Activated CD8-positive, alpha-beta memory T cell treated with anti-CD3 and anti-CD28 coated beads, Interleukin-2, amount 10 ng/mL, durations not matched to agents 7 days and 5 days (primary cell): Measurements from ENCODE around the gene ZNF487. TPM values are rescaled to one million over a fixed set of nuclear protein-coding genes. Genes with fewer than 3 reads are reported as not detected.
A peak's percentile ranks its signal among the peaks of the same experiment; 100 is the strongest.
"Not testable (repeated sequence)": the region's sequence is repeated elsewhere in the genome, so short reads cannot be mapped to it uniquely, and the experiment has no call there.

Experiments
- ATAC-seq: fragments of 150-1000 bp; cut with Tn5 transposase; one replicate; pipeline ENCODE4 v1.10.0; 2021; ENCODE audit warnings: moderate library complexity
- CTCF ChIA-PET: fragments of 350-600 bp; sonication (Branson Sonifier 250); formaldehyde crosslinking; loops from one replicate; lab custom pipeline; 2021; ENCODE audit warnings: antibody characterized with exemption; lab: Charles Lee
- DNase-seq: peaks from one replicate; pipeline ENCODE4 v3.0.0-alpha.2; 2020
- H3K27ac Mint-ChIP-seq: one replicate; pipeline ENCODE4 v1.8.0; 2021; ENCODE audit warnings: mild to moderate bottlenecking, mixed read lengths
- H3K27me3 Mint-ChIP-seq: one replicate; pipeline ENCODE4 v1.8.0; 2021; ENCODE audit warnings: mixed read lengths
- H3K36me3 Mint-ChIP-seq: one replicate; pipeline ENCODE4 v1.8.0; 2021; ENCODE audit warnings: mild to moderate bottlenecking, mixed read lengths
- H3K4me1 Mint-ChIP-seq: one replicate; pipeline ENCODE4 v1.8.0; 2021; ENCODE audit warnings: mixed read lengths
- H3K4me3 Mint-ChIP-seq: one replicate; pipeline ENCODE4 v1.8.0; 2021; ENCODE audit warnings: mild to moderate bottlenecking, moderate library complexity, mixed read lengths
- H3K9me3 Mint-ChIP-seq: one replicate; pipeline ENCODE4 v1.8.0; 2022; ENCODE audit warnings: low read depth, mixed read lengths
- total RNA-seq, 2 experiments: library from RNA; stranded (reverse); gene quantifications; one replicate each; pipeline ENCODE4 v1.2.3, GENCODE V29; 2021

ZNF487 gene
- total RNA-seq = 1 to 10 TPM; 1.9 to 2.7 TPM

DNA sequence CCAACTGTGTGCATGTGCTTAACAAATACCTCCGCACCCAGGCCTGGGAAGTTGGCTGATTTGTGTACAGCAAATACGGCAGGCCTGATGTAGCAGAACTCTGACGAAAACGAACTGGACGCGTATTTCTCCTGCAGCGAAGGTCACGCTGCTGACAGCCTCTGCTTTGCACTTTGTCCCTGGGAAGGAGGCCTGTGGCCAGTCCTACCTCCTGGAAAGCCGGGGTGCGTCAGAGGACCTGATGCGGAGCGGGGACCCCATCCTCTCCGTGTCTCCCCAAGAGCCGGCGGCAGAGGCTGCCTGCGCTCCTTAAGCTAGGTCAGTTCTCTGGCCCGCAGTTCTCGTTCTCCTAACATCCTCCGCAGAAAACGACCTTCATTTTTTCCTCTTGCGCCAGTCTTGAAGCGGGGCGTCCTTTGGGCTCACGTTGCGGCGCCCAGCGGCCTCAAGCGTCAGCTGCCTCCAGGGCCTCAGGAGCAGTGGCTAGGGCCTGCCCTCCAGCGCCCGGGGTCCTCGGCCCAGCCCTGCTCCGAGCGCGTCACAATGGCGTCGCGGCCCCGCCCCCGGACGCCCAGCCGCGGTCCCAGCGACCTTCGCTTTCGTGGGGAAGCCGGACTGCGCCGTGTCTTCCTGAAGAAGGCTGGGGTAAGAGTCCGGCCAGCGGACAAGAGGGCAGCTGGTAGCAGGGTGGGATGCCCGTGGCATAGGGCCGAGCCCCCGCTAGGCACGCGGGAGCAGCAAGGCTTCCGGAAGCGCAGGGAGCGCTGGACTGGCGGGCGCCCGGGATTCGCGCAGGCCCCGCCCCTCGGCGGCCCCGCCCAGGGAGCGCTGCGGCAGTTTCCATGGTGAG lies at the start of gene ZNF487:
ZNF487 (plus strand) TSS at position 821 of the 850 bp plus-strand sequence. CDS start 38,703 bp downstream, outside the sequence.
- Mint-ChIP-seq H3K27me3 (no peaks in the 10 kb centered on the region), H3K36me3 (peaks cover 7% of the 10 kb centered on the region), H3K4me3 (peak within 1 kb of the TSS; percentile 88), H3K4me1 (peaks cover 23% of the 10 kb centered on the region), H3K27ac (peak within 1 kb of the TSS; percentile 92), H3K9me3 (no peaks in the 10 kb centered on the region)
- CTCF ChIA-PET = interaction anchor here (0.9 to 2.7 kb wide), 10 partner anchors 9 to 143 kb away, joined by 3 to 8 read pairs (median 3); no protein-coding TSS in a partner anchor
- DNase-seq = peak; percentile 93
- ATAC-seq = peak; percentile 96

DNA sequence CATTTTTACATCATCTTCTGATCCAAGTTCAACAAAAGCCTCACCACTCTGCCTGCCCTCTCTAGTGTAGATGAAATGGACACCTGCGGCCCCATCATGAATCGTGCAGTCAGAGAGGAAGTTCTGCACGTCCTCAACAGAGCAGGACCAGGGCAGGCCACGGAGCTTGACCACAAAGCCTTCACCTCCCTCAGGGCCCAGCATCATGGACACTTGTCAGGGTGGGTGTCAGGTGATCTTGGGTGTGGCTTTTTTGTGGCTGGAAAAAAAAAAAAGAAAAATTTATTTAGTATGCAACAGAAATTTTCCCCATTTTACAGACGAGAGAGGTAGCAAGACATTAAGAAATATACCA lies 49.3 kb upstream of the ZNF487 start:
- Mint-ChIP-seq H3K4me1 (peaks cover 54% of the 10 kb centered on the region), H3K27me3 (no peaks in the 10 kb centered on the region), H3K9me3 (no peaks in the 10 kb centered on the region), H3K27ac (no peak overlapping the region), H3K36me3 (peaks cover 66% of the 10 kb centered on the region), H3K4me3 (no peak overlapping the region)
- ATAC-seq = no peak
- CTCF ChIA-PET = no interaction called here
- DNase-seq = no peak

DNA sequence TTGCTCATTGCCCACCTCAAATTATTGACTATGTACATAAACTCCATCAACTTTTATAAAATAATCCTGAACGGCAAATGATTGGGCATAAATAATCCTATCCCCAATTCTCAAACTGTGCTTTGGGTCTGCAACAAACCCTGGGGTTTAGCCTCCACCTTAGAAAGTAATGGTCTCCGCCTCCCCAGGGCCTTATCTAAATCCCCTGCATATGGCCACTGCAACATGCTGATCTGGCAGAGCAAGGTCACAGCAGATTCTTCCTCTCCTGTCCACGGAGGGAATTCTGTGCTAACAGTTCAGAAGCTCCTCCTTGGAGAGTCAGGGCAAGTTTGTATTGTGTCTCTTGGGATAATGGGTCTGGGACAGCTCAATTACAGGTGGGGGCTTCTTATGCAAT lies 47.0 kb upstream of the ZNF487 start:
- Mint-ChIP-seq H3K27ac (peak overlapping the region; percentile 52), H3K36me3 (peaks cover 78% of the 10 kb centered on the region), H3K4me3 (no peak overlapping the region), H3K27me3 (no peaks in the 10 kb centered on the region), H3K9me3 (no peaks in the 10 kb centered on the region), H3K4me1 (peaks cover 71% of the 10 kb centered on the region)
- CTCF ChIA-PET = interaction anchor here (1.1 to 2.3 kb wide), 5 partner anchors 18 to 98 kb away, joined by 4 to 10 read pairs (median 6); no protein-coding TSS in a partner anchor
- DNase-seq (no peak), ATAC-seq (no peak)

DNA sequence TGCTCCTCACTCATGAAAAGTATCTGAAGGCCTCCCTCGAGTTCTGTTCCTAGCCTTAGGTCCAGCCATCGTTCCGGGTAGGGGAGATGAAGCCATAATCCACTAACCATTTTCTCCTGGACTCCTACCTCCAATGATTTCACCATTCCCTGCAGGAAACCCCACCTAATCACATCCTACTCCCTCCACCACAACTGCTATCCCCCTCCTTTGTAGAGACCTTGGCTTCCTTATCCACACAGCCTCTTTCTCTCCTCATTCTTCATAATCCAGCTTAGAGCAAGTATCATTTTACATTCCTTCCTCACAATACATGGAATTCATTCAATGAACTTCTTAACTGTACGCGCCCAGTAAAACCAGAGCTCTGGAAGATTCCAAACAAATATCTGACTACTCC lies 46.6 kb upstream of the ZNF487 start:
- Mint-ChIP-seq H3K9me3 (no peaks in the 10 kb centered on the region), H3K4me1 (peaks cover 76% of the 10 kb centered on the region), H3K27ac (peak overlapping the region; percentile 39)

DNA sequence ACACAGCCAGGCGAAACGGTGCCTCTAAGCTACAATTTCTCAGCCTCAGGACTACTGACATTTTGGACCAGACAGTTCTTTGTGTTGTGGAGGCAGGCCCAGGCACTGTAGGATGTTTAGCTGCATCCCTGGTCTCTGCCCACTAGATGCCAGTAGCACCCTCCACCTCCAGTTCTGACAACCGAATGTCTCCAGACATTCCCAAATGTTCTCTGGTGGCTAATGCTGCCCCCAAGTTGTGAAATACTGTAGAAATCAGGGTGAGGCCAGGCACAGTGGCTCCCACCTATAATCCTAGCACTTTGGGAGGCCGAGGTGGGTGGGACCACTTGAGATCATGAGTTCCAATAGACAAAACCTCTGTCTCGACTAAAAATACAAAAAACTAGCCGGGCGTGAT lies 46.2 kb upstream of the ZNF487 start:
- CTCF ChIA-PET = interaction anchor here (1.0 to 2.3 kb wide), 6 partner anchors 17 to 99 kb away, joined by 3 to 10 read pairs (median 6); no protein-coding TSS in a partner anchor
- Mint-ChIP-seq H3K36me3 (peaks cover 83% of the 10 kb centered on the region), H3K27me3 (no peaks in the 10 kb centered on the region), H3K4me3 (no peak overlapping the region), H3K27ac (peak overlapping the region; percentile 39), H3K4me1 (peaks cover 79% of the 10 kb centered on the region), H3K9me3 (no peaks in the 10 kb centered on the region)
- no peak for ATAC-seq
- DNase-seq = no peak

More for the DNA sequence above, 46.6 kb upstream of the ZNF487 start:
- CTCF ChIA-PET = interaction anchor here (1.0 to 2.3 kb wide), 7 partner anchors 17 to 98 kb away, joined by 3 to 10 read pairs (median 5); no protein-coding TSS in a partner anchor
- H3K36me3 Mint-ChIP-seq = peaks cover 82% of the 10 kb centered on the region
- H3K27me3 Mint-ChIP-seq = no peaks in the 10 kb centered on the region
- no peak overlapping the region for H3K4me3 Mint-ChIP-seq
- DNase-seq (no peak), ATAC-seq (no peak)

DNA sequence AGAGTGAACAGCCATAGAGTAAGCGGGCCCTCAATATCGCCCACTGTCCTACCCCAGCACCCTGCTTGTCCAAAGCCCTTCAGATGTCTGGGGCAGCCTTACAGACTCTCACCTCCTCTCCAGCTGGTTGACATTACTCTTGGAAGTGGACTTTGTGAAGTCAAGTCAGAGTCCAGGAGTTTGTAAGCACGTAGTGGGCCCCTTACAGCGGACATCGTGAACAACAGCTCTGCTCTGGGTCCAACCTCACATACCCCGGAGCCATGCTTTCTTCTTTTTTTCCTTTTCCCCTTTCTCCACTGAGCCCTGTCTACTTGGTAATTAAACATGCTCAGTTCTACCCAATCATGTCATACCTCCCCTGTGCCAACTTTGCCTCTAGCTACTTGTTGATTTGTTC lies 45.4 kb upstream of the ZNF487 start:
- peaks cover 79% of the 10 kb centered on the region for H3K4me1 Mint-ChIP-seq
- CTCF ChIA-PET = interaction anchor here (1.1 to 2.3 kb wide), 5 partner anchors 16 to 99 kb away, joined by 3 to 10 read pairs (median 6); no protein-coding TSS in a partner anchor
- no peaks in the 10 kb centered on the region for H3K9me3 Mint-ChIP-seq
- ATAC-seq = no peak
- peak overlapping the region; percentile 16 for H3K27ac Mint-ChIP-seq
- no peaks in the 10 kb centered on the region for H3K27me3 Mint-ChIP-seq
- no peak for DNase-seq
- H3K4me3 Mint-ChIP-seq = no peak overlapping the region
- H3K36me3 Mint-ChIP-seq = peaks cover 87% of the 10 kb centered on the region

DNA sequence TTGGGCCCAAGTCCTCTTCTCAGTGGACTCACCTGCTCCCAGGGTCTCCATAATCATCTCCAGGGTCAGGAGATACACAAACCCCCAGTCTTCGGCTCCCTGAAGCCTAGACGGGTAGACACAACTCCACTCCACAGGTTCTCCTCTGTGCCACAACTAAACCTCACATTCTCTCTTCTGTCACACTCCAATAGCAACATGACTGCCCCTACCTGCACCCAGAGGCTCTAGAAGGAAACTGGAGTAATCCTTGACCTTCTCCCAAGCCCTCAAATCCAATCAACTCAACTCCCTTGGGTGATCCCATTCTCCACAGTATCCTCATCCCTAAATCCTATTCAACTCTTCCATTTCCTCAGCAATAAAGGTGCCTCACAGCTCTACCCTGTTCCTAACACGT lies 44.2 kb upstream of the ZNF487 start:
- Mint-ChIP-seq H3K4me1 (peaks cover 72% of the 10 kb centered on the region), H3K9me3 (no peaks in the 10 kb centered on the region)

DNA sequence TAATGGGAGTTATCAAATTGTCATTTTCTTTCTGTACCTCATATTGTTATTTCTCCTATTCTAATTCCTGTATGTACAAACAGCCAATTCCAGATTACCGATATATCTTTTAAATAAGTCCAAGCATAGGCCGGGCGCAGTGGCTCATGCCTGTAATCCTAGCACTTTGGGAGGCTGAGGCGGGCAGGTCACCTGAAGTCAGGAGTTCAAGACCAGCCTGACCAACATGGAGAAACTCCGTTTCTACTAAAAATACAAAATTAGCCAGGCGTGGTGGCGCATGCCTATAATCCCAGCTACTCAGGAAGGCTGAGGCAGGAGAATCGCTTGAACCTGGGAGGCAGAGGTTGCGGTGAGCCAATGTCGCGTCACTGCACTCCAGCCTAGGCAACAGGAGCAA lies 43.7 kb upstream of the ZNF487 start:
- H3K4me1 Mint-ChIP-seq = peaks cover 70% of the 10 kb centered on the region
- peaks cover 79% of the 10 kb centered on the region for H3K36me3 Mint-ChIP-seq
- DNase-seq, H3K9me3 Mint-ChIP-seq, H3K4me3 Mint-ChIP-seq, ATAC-seq, H3K27me3 Mint-ChIP-seq: not testable (repeated sequence)
- CTCF ChIA-PET = interaction anchor here (1.3 to 2.8 kb wide), 2 partner anchors 11 kb away, joined by 3 to 10 read pairs; no protein-coding TSS in a partner anchor
- H3K27ac Mint-ChIP-seq = peak overlapping the region; percentile 47

More for the DNA sequence above, 44.2 kb upstream of the ZNF487 start:
- Mint-ChIP-seq H3K27me3 (no peaks in the 10 kb centered on the region), H3K27ac (peak overlapping the region; percentile 47), H3K4me3 (no peak overlapping the region), H3K36me3 (peaks cover 79% of the 10 kb centered on the region)
- DNase-seq = no peak
- CTCF ChIA-PET = interaction anchor here (1.1 to 2.8 kb wide), 2 partner anchors 10 to 69 kb away, joined by 3 to 10 read pairs; no protein-coding TSS in a partner anchor
- ATAC-seq = no peak

DNA sequence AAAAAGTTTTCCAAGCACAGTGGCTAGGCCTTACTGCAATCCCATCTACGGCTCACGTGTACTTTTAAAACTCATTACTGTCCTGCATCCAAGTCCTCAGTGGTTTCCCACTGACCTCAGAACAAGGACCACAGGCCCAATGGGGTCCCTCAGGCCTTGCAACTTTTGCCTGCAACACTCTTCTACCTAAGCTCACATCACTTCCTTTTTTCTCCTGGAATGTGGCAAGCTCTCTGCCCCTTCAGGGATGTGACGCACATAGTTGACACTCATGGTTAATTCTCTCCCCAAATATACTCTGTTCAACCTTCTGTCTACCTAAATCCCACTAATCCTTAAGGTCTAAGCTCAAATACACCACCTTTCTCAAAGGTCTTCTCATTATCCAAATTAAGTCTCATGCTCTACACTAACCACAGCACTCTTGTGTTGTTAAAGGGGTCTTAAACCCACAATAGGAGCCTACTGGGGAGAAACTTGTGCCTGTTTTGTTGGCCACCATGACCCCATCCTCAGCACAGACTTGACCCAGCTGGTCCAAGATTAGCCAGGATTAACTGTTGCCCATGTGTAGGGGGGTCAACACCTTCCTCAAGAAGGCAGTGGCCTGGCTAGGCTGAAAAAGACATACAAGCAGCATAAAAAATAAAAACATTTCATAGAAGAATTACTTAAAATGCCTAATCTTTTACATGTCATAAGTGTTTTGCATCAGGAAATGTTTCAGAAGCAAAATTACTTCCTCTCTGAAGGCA lies 43.1 kb upstream of the ZNF487 start:
- H3K36me3 Mint-ChIP-seq = peaks cover 77% of the 10 kb centered on the region
- ATAC-seq (no peak), DNase-seq (no peak)
- CTCF ChIA-PET = interaction anchor here (1.2 to 2.8 kb wide), 3 partner anchors 10 to 192 kb away, joined by 3 to 10 read pairs (median 4); no protein-coding TSS in a partner anchor
- H3K27me3 Mint-ChIP-seq = no peaks in the 10 kb centered on the region
- no peaks in the 10 kb centered on the region for H3K9me3 Mint-ChIP-seq
- H3K4me3 Mint-ChIP-seq = peak overlapping the region; percentile 3
- H3K27ac Mint-ChIP-seq = peak overlapping the region; percentile 52
- H3K4me1 Mint-ChIP-seq = peaks cover 67% of the 10 kb centered on the region

DNA sequence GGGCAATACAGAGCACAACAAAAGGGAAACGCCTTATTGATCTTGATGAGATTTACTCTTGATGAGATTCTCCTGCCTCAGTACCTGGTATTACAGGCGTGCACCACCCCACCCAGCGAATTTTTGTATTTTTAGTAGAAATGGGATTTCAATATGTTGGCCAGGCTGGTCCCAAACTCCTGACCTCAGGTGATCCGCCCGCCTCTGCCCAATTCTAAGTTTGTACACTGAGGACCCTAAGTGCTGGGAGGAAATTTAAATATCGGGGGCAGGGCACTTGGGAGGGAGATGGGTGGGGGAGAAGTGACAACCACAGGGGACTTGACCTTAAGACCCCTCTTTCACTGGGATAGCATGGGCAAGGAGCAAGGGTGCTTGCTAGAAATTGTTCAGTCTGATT lies 42.0 kb upstream of the ZNF487 start:
- DNase-seq (no peak), ATAC-seq (no peak)
- Mint-ChIP-seq H3K4me1 (peaks cover 68% of the 10 kb centered on the region), H3K27ac (peak overlapping the region; percentile 87), H3K27me3 (no peaks in the 10 kb centered on the region), H3K4me3 (peak overlapping the region; percentile 93), H3K36me3 (peaks cover 75% of the 10 kb centered on the region), H3K9me3 (no peaks in the 10 kb centered on the region)
- CTCF ChIA-PET = interaction anchor here (0.8 to 2.8 kb wide), 7 partner anchors 9 to 193 kb away, joined by 3 to 10 read pairs (median 5); no protein-coding TSS in a partner anchor

DNA sequence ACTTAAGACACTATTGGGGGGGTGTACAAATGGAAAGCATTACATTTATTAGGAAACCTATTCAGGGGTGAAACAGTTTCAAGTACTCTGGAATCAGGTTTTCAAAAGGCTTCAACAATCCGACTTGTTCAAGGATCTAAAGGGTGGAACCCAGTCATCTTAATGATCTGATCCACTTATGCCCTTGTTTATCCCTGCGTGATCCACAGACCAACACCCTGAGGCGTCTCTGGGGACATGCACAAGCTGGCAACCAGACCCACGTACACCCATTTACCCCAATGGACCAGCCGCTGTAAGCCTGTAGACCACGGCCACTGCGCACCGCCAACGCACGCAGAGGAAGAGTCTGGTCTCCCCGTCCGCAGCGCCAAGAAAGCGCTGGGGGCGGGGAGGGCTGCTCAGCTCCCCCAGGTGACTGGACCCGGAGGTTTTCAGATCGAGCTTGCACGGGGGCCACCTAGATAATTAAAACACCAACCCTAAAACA lies 41.3 kb upstream of the ZNF487 start:
- Mint-ChIP-seq H3K27me3 (no peaks in the 10 kb centered on the region), H3K4me1 (peaks cover 66% of the 10 kb centered on the region), H3K9me3 (no peaks in the 10 kb centered on the region), H3K27ac (peak overlapping the region; percentile 87), H3K36me3 (peaks cover 70% of the 10 kb centered on the region), H3K4me3 (peak overlapping the region; percentile 93)
- no peak for ATAC-seq
- peak; percentile 69 for DNase-seq
- CTCF ChIA-PET = interaction anchor here (0.9 to 2.1 kb wide), 11 partner anchors 9 to 255 kb away, joined by 3 to 9 read pairs (median 5); partner anchors contain the start of genes HNRNPF and ZNF487

DNA sequence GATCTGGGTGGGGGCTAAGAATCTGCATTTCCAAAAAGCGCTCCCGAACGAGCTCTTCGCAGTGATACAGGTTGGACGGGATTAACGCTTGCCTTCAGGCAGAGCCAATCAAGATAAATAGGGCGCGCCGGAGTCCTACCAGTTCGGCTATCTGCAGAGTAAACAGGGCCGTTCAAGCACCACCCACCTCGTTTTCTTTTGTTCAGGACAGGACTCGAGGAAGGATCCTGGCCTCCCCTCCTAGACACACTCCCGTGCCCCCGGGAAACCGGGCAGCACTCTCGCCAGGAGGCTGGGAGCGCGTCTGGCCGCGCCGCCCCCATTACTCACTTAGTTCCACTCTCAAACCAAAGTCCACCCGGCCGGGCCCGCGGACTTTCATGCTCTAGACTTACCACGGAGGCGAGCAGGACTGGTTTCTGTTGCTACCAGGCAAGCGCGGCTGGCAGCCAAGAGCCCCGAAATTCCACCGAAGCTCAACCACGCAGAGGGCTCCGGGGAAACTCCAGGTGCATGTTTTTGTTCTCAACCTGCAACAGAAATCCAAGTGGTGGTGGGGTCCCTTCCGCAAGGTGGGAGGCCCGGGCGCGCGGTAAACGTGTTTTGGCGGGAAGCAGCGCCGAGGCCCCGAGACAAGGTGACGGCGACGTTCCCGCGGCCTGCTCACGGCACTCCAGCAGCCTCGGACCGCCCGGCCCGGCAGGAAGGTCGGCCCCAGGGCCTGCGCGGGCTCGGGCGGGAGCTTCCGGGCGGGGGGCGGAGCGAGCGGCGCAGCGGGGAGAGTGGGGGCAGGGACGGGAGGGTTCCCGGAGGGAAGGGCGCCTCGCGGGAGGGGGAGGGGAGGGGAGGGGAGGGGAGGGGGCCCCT lies 40.6 kb upstream of the ZNF487 start:
- H3K9me3 Mint-ChIP-seq = no peaks in the 10 kb centered on the region
- H3K27me3 Mint-ChIP-seq = no peaks in the 10 kb centered on the region
- H3K4me1 Mint-ChIP-seq = peaks cover 68% of the 10 kb centered on the region
- CTCF ChIA-PET = interaction anchor here (0.9 to 2.1 kb wide), 10 partner anchors 8 to 256 kb away, joined by 3 to 9 read pairs (median 5); partner anchors contain the start of genes HNRNPF and ZNF487
- H3K27ac Mint-ChIP-seq = peak overlapping the region; percentile 88
- peaks cover 67% of the 10 kb centered on the region for H3K36me3 Mint-ChIP-seq
- DNase-seq (peak; percentile 86), ATAC-seq (peak; percentile 68)
- H3K4me3 Mint-ChIP-seq = peak overlapping the region; percentile 93
